Measurements from ENCODE around the gene COX6B1. TPM values are rescaled to one million over a fixed set of nuclear protein-coding genes. Genes with fewer than 3 reads are reported as not detected.

Gene COX6B1
- total RNA-seq, 1 experiment from 2014 or later = 496 TPM

GRCh38 chr19:35673121-35673804, 25.1 kb downstream of the COX6B1 start:
- no peaks in the 10 kb centered on the region for H4K20me1 ChIP-seq (ENCODE audit: insufficient read depth)
- no peaks in the 10 kb centered on the region for H3K36me3 ChIP-seq (ENCODE audit: control insufficient read depth in 1 of 2, insufficient read depth in 2 of 2, low read length in 2 of 2)
- peaks cover 2 to 17% of the 10 kb centered on the region in 2 experiments; a peak in 2 of 4 replicates for H3K4me1 ChIP-seq (ENCODE audit: control insufficient read depth in 1 of 2, insufficient read depth in 2 of 2, low read length in 2 of 2)
- ChIA-PET POLR2A (interaction anchor here (0.6 to 2.0 kb wide), 8 partner anchors 9 to 72 kb away, joined by 3 to 18 read pairs (median 5); partner anchors contain the start of genes COX6B1, PSENEN and U2AF1L4), RAD21 (ENCODE audit: low non-redundant PET in 1 of 2, low total read pairs in 2 of 2, uncharacterized antibody in 2 of 2, unreplicated experiment in 2 of 2) (interaction anchor here in 1 of 2 experiments (0.6 to 0.8 kb wide), 2 partner anchors 146 to 320 kb away, joined by 3 read pairs; no protein-coding TSS in a partner anchor), CTCF (interaction anchor here (0.5 to 1.6 kb wide), 6 partner anchors 9 to 163 kb away, joined by 3 to 6 read pairs (median 3); no protein-coding TSS in a partner anchor)
- H3K4me2 ChIP-seq (ENCODE audit: low read length) = peak overlapping the region; percentile 87
- peak overlapping the region; percentile 61 for H3K27ac ChIP-seq (ENCODE audit: low read depth, low read length)
- peak overlapping the region; percentile 3 for H2AFZ ChIP-seq (ENCODE audit: low read depth, low read length, poor library complexity, severe bottlenecking)
- TF ChIP-seq YY1 (IDR thresholded peaks at IDR 0.05; ENCODE audit: extremely low read depth, insufficient replicate concordance, low read depth, low read length) = no peak
- TF ChIP-seq, protein P1, sequence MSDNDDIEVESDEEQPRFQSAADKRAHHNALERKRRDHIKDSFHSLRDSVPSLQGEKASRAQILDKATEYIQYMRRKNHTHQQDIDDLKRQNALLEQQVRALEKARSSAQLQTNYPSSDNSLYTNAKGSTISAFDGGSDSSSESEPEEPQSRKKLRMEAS (IDR thresholded peaks at IDR 0.05) = peak; percentile 65; the same call in 1 of the 2 replicates
- no peak for TF ChIP-seq EZH2phosphoT487 (IDR thresholded peaks at IDR 0.05; ENCODE audit: borderline replicate concordance)
- no peak for TF ChIP-seq FOSL1 (IDR thresholded peaks at IDR 0.05; ENCODE audit: low read depth)
- TF ChIP-seq SP1 (IDR thresholded peaks at IDR 0.05; ENCODE audit: low read depth) = no peak
- no peak for TF ChIP-seq EGR1 (IDR thresholded peaks at IDR 0.05; ENCODE audit: low read depth)
- TF ChIP-seq, protein P2, sequence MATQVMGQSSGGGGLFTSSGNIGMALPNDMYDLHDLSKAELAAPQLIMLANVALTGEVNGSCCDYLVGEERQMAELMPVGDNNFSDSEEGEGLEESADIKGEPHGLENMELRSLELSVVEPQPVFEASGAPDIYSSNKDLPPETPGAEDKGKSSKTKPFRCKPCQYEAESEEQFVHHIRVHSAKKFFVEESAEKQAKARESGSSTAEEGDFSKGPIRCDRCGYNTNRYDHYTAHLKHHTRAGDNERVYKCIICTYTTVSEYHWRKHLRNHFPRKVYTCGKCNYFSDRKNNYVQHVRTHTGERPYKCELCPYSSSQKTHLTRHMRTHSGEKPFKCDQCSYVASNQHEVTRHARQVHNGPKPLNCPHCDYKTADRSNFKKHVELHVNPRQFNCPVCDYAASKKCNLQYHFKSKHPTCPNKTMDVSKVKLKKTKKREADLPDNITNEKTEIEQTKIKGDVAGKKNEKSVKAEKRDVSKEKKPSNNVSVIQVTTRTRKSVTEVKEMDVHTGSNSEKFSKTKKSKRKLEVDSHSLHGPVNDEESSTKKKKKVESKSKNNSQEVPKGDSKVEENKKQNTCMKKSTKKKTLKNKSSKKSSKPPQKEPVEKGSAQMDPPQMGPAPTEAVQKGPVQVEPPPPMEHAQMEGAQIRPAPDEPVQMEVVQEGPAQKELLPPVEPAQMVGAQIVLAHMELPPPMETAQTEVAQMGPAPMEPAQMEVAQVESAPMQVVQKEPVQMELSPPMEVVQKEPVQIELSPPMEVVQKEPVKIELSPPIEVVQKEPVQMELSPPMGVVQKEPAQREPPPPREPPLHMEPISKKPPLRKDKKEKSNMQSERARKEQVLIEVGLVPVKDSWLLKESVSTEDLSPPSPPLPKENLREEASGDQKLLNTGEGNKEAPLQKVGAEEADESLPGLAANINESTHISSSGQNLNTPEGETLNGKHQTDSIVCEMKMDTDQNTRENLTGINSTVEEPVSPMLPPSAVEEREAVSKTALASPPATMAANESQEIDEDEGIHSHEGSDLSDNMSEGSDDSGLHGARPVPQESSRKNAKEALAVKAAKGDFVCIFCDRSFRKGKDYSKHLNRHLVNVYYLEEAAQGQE (IDR thresholded peaks at IDR 0.05; ENCODE audit: low read depth) = no peak
- no peak for TF ChIP-seq ATF3 (IDR thresholded peaks at IDR 0.05)
- TF ChIP-seq ZFX (IDR thresholded peaks at IDR 0.05) = no peak
- TF ChIP-seq POLR2A (IDR thresholded peaks at IDR 0.05; ENCODE audit: borderline replicate concordance, extremely low read depth, insufficient read depth, insufficient read length) = no peak
- TF ChIP-seq SIN3A (IDR thresholded peaks at IDR 0.05; ENCODE audit: low read depth) = 0 out of 2 replicates have a peak, but pooled peaks have one; percentile 31
- TF ChIP-seq ZNF274 (IDR thresholded peaks at IDR 0.05; ENCODE audit: low read depth, low read length) = no peak
- TF ChIP-seq POLR2AphosphoS5 (IDR thresholded peaks at IDR 0.05; ENCODE audit: low read depth, low read length) = peak; percentile 69
- peak overlapping the region; percentile 59 to 65 for H3K4me3 ChIP-seq (replicated peaks in 1 of 2; ENCODE audit: low read depth in 1 of 2, low read length in 2 of 2)
- H3K9me2 ChIP-seq (ENCODE audit: insufficient read depth) = no peaks in the 10 kb centered on the region
- H3K27me3 ChIP-seq (ENCODE audit: insufficient read depth, low read length) = peaks cover 5% of the 10 kb centered on the region; the same call in 1 of the 2 replicates
- DNase-seq (ENCODE audit: low read depth, low spot score) (peak; percentile 53), ATAC-seq (peak; percentile 98)
- intact Hi-C loops (cut with micrococcal nuclease) = no loop called here
- H3K9ac ChIP-seq (ENCODE audit: low read length) = peak overlapping the region; percentile 58
- H3K9me3 ChIP-seq (ENCODE audit: control insufficient read depth in 1 of 2, insufficient read depth in 1 of 2, low read depth in 1 of 2, low read length in 2 of 2) = no peaks in the 10 kb centered on the region
- H3K79me2 ChIP-seq (ENCODE audit: insufficient read depth, low read length) = no peaks in the 10 kb centered on the region
- BruUV-seq (replicated peaks) = TSS peak; percentile 95

Data from HCT116 (cell line).